ENCODE data around the gene CUL9.

- TF ChIP-seq CTCF (IDR thresholded peaks at IDR 0.05), result no peak
- no peak for TF ChIP-seq POLR2A (IDR thresholded peaks at IDR 0.05)
These were observed 74.8 kb downstream of the CUL9 start for GRCh38 chr6:43256670-43257366.
